H4 (cell line): ENCODE measurements around the gene VEGFB. TPM values are rescaled to one million over a fixed set of nuclear protein-coding genes. Genes with fewer than 3 reads are reported as not detected.
A peak's percentile ranks its signal among the peaks of the same experiment; 100 is the strongest.
"Not testable (repeated sequence)": the region's sequence is repeated elsewhere in the genome, so short reads cannot be mapped to it uniquely, and the experiment has no call there.

Experiments used
- DNase-seq: peaks from one replicate; pipeline ENCODE4 v3.0.0-alpha.2; 2015; ENCODE audit warnings: low spot score
- total RNA-seq: library from RNA; depleted of rRNA; stranded (reverse); fragments of >200 nt; shearing (Covaris generic); gene quantifications from 2 replicates; pipeline ENCODE4 v1.2.3, GENCODE V29; 2014

The VEGFB gene
- total RNA-seq, 1 experiment from 2014 or later, result 51.6 TPM

GRCh38 chr11:64231546-64231945 lies 2.8 kb upstream of the VEGFB start:
- DNase-seq, result no peak

DNA sequence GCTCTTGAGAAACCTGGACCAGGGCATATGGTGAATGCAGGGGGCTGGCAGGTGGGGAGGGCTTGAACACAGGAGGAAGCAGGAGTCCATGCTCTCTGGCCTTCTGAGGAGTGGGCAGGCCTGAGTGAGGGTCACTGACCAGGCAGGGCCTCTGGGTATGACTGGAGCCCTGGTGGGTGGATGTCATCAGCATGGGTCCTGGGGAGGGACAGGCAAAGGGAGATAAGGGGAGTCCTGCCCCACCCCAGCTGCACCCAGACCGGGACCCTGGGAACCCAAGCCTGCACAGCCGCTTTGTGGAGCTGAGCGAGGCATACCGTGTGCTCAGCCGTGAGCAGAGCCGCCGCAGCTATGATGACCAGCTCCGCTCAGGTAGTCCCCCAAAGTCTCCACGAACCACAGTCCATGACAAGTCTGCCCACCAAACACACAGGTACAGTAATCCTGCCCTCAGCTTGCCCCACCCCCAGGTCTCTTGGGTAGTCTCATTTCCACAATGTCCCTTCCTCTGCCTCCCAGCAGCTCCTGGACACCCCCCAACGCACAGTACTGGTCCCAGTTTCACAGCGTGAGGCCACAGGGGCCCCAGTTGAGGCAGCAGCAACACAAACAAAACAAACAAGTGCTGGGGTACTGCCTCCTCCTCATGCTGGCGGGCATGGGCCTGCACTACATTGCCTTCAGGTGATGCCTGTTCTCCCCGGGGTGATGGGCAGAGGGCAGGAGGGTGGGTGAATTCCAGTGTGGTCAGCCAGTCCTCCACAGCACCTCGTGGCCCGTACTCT lies 2.0 kb upstream of the VEGFB start:
- no peak for DNase-seq

- no peak for DNase-seq
Measured at GRCh38 chr11:64232967-64233315, 1.4 kb upstream of the VEGFB start.

DNA sequence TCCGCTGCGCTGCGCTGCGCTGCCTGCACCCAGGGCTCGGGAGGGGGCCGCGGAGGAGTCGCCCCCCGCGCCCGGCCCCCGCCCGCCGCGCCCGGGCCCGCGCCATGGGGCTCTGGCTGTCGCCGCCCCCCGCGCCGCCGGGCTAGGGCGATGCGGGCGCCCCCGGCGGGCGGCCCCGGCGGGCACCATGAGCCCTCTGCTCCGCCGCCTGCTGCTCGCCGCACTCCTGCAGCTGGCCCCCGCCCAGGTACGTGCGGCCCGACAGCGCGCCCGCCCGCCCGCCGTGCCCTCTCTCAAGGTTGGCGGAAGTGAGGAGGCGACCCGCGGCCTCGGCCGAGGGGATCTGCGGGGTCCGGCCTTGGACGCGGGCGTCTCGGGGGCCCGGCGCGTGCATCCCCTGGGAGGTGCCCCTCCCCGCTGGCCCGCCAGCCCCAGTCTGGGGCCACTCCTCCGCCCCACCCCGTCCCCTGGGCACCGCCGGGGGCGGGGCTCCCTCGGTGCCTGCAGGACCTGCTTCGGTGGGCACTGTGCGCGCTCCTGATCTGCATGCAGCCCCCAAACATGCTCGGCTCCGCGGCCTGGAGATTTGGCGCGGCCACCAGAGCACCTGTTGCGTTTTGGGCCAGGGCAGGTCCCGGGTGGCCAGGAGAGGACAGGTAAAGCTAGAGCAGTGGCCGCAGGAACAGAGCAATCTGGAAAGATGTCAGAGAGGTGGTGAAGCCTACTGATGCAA lies 429 bp downstream of the VEGFB start:
- no peak for DNase-seq

DNA sequence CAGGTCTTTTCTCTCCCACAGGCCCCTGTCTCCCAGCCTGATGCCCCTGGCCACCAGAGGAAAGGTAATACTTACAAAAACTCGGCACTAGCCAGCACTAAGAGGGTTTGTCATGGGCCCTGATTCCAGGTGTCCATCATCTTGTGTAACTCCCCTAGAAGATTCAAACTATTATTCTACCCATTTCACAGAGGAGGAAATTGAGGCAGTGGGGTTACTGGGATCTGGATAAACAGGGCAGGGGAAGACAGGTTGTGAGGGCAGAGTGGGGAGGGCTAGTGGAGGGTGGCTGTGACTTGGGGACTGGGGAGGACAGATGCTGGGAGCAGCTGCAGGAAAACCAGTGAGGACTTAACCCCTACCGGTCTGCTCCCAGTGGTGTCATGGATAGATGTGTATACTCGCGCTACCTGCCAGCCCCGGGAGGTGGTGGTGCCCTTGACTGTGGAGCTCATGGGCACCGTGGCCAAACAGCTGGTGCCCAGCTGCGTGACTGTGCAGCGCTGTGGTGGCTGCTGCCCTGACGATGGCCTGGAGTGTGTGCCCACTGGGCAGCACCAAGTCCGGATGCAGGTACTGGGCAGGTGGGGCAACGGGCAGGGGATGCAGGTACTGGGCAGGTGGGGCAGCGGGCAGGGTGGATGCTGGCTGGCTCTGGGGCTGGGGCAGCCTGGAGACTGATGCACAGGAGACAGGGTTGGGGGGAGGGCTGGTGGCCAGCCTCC lies 1.2 kb downstream of the VEGFB start:
- DNase-seq, result no peak

GRCh38 chr11:64237484-64237951 lies 3.1 kb downstream of the VEGFB start:
- no peak for DNase-seq

GRCh38 chr11:64238076-64238475 lies 3.7 kb downstream of the VEGFB start:
- no peak for DNase-seq

- no peak for DNase-seq
Measured at GRCh38 chr11:64238999-64239398, 4.6 kb downstream of the VEGFB start.

- DNase-seq, result no peak
Measured at GRCh38 chr11:64239662-64240434, 5.5 kb downstream of the VEGFB start.

- peak; percentile 95 for DNase-seq
Measured at GRCh38 chr11:64240435-64241240, 6.3 kb downstream of the VEGFB start, which contains the start of gene FKBP2. TSS of gene FKBP2 (plus strand) at chr11:64241095. CDS start at chr11:64242388, 1,293 bp downstream.

DNA sequence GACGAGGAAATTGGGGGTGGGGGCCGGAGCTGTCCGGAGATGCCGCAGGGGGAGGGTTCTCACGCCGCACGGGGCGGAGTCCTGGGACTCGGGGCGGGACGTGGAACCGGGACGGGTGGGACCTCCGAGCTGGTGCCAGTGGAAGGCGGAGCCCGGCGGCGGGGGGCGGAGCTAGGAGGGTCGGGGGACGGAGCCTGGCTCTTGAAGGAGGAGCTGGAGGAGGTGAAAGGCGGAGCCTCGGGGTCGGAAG lies 6.8 kb downstream of the VEGFB start:
- DNase-seq, result peak; percentile 94

GRCh38 chr11:64241491-64242374 lies 7.3 kb downstream of the VEGFB start:
- DNase-seq, result no peak

GRCh38 chr11:64243236-64243854 lies 9.0 kb downstream of the VEGFB start:
- no peak for DNase-seq

GRCh38 chr11:64244107-64244506 lies 9.7 kb downstream of the VEGFB start:
- DNase-seq, result no peak

- DNase-seq, result no peak
Measured at GRCh38 chr11:64244966-64245365, 10.6 kb downstream of the VEGFB start.

DNA sequence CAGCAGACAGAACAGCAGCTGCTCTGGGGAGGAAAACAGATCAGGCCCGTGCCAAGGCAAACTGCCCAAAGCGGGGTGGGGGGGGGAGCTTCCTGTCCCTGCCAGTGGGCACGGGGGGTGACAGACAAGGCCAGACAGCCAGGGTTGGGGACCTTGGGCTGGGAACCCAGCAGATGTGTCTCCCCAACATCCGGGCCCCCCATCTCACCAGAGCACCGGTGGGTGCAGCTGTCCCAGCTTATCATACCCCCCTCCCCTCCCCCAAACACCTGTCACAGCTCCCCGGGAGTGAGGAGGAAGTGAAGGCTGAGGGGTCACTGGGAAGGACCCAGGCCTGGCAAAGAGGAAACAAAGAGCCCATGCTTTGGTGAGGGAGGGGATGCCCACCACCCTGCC lies 11.0 kb downstream of the VEGFB start:
- no peak for DNase-seq

- DNase-seq, result peak; percentile 82
Measured at GRCh38 chr11:64245797-64246620, 11.6 kb downstream of the VEGFB start.

DNA sequence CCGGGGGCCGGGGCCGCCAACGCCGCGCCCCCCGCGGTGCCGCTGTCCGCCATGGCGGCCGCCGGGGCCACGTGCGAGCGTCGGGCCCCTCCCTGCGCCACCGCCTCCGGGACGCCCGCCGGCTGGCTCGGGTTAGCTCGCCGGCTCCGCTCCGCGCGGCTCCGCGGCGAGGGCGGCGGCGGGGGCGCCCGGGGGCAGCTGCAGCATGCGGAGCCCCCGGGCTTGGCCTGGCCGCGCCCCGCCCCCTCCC lies 12.2 kb downstream of the VEGFB start:
- DNase-seq, result not testable (repeated sequence)
